Measurements from ENCODE around the gene ENGASE.

ENGASE gene

DNA sequence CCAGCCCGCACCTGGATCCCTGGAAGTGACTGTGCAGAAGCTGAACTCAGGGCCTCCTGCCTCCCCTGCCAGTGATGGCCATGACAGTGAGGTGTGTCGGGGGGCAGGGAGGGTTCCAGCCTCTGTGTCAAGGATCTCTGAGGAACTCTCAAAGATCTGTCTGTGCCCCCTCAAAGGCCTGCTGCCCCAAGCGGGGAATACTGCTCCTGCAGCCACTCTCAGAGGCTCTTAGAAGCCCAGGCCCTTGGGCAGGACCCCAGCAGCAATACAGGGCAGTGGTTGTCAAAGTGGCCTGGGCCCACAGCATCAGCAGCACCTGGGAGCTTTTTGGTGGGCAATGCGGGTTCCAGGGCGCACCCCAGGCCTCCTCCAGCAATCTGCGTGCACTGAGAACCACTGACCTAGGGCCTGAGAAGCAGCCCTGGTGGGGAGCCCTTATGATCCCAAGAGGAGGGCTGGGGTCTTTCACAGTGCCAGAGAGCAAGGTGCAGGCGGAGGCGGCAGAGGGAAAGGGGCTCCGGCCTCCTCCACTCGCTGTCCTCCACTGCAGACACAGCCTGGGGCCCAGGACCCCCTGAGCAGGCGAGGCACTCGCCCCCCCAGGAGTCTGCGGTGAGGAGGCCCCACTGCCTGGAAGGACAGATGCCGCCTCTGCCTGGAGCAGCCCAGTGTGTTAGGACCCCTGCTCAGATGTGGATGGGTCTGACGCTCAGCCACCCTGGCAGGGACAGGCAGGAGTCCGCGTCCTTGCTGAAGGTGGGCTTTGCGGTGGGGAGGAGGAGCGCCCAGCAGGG is 42.1 kb downstream of the ENGASE start:
- no peak for DNase-seq

DNA sequence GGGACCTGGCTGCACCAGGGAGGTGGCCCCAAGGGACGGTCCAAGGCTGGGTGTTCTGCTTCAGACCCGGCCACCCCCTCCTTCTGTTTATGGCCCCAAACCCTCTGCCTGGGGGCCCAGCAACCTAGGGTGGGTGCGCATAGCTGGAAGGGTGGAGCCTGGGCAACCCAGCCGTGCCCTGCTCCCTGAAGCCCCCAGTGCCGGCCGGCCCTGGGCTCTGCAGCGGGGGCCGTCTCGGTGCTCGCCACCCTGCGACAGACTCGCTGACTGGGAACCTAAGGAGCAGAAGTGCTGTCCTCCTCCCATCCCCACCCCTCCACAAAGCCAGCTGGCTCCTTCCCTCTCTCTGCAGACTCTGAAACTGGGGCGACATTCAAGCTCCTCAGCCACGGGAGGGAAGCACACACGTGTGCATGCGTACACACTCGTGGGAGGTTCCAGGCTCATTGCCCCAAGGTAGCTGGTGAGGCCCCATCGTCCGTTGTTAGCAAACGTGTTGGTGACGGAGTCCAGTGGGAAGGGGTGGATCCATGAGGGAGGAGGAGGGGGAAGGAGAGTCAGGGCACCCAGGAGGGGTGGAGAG is 43.4 kb downstream of the ENGASE start:
- no peak for DNase-seq

GRCh38 chr17:79118924-79119323 is 44.3 kb downstream of the ENGASE start:
- no peak for DNase-seq

DNA sequence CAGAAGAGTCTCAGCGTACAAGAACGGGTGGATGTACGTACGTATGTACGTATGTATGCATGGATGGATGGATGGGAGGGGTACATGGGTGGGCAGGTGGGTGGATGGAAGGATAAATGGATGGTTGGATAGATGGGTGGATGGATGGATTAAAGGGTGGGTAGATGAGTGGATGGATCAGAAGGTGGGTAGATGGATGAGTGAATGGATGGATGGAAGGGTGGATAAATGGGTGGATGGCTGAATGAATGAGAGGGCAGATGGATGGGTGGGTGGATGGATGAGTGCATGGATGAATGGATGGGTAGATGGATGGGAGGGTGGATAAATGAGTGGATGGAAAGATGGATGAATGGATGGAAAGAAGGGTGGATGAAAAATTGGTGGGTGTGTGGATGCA is 45.6 kb downstream of the ENGASE start:
- no peak for DNase-seq

- DNase-seq: no peak
Observed at GRCh38 chr17:79123988-79124387, 49.4 kb downstream of the ENGASE start.

DNA sequence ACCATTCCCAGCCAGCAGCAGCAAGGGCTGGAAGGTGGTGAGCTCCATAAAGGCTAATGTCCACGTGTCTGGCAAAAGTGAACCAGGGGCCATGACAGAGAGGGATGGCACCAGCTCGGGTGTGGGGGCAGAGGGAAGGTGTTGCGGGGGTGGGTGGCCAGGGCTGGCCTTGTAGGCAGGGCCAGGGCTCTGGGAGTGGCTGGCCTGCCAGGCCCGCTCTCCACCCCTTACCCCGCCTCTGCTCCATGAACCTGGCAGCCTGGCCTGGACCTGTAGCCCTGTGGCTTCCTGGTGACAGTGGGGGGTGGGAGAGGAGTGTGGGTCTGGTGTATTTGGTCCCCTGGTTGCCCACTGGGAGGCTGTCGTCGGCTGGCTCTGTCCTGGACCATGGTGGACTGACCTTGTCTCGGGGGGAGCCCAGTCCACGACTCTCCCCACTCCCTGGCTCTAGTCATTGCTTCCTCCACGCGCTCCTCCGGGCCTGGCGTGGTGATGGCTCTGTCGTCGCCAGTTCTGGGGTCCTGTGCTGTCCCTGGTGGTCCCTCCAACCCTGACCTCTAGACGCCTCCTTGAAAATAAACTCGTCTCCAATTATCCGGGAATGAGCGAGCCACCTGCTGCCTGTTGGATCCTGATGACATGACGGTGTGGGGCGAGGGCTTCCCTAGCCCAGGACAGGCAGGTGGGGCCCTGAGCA is 50.0 kb downstream of the ENGASE start:
- DNase-seq: no peak

GRCh38 chr17:79125503-79125902 is 50.9 kb downstream of the ENGASE start:
- no peak for DNase-seq

DNA sequence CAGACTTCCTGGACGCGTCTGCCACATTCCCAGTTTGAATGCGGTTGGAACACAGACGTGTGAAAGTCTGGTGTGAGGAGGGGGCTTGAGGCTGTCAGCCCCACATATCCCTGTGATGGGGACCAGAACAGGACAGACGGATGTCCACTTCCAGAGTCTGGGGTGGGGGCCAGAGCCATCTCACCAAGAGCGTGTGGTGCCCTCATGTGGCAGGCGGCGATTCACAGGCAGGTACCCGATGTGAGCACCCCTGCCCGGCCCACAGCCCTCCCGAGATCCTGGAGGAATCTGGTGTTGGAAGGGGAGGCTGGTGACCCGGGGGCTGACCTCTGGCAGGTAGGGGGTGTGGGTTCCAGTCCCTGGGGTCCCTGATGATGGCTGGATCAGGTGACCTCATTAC is 51.5 kb downstream of the ENGASE start:
- no peak for DNase-seq

GRCh38 chr17:79127534-79128135 is 53.0 kb downstream of the ENGASE start:
- no peak for DNase-seq

DNA sequence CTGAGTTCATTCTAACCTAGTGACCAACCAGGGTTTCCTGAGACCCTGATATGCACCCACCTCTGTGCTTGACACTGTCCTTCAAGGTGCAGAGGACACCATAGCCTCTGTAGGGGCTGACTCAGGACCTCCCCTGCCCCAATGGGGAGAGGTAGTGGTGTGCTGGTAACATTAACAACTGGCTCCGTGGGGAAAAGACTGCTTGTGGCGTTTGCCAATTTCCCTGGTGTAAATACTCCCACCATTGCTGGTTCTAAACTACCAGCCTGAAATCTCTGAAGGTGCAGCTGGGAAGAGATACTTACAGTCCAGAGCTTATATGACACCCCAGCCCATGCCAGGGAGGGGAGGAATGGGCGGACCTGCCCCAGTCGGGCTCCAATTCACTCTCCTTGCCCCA is 54.9 kb downstream of the ENGASE start:
- DNase-seq: no peak

- no peak for DNase-seq
Observed at GRCh38 chr17:79130536-79131273, 56.1 kb downstream of the ENGASE start.

DNA sequence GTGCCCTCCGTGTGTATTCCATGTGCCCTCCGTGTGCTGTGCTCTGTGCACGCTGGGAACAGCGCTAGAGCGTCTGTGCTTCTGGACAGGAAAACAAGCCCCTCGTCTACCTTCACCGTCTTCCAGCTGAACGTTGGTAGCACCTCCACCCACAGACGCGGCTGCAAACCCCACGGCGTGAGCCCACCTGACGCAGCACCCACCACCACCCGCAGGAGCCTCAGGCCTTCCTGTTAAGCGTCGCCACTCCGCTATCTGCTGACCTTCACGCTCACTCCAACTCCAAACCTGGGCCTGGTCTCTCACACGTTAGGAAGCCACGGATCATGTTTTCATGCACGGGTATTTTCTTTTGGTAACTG is 56.6 kb downstream of the ENGASE start:
- no peak for DNase-seq

GRCh38 chr17:79131701-79132100 is 57.1 kb downstream of the ENGASE start:
- no peak for DNase-seq

DNA sequence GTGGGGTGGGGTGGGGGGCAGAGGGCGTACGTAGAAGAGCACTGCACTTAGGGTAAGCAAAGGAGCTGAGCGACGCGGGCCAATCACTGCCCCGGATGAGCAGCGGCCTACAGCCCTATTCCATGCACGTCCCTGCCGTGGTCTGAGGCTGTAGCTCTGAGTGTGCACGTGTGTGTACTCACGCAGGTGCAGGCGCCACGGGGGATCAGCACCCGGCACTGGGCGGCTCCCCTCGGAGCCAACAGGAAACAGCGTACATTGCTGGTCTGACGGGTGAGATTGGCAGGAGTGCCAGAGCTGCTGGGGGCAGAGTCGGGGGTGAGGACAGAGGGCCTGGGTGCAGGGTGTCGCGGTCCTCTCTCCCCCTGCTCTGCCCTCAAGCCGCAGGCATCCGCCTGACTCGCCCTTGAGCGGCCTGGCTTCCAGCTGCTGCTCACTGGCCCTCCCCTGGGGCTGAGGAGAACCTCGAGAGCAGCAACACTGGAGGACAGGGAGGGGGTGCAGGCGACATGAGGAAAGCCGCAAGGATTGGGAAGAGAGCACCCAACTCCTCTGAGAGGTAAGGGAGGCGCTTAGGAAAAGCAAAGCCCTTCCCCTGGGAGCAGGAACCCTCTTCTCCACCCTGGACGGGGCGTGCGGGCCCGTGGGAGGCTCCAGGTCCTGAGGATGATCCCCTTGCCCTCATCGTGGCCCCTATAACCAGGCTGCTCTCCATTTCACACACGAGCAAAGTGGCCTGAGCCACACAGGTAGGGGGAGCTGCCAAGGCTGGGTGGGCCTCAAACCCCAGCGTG is 57.8 kb downstream of the ENGASE start:
- DNase-seq: peak; percentile 44

DNA sequence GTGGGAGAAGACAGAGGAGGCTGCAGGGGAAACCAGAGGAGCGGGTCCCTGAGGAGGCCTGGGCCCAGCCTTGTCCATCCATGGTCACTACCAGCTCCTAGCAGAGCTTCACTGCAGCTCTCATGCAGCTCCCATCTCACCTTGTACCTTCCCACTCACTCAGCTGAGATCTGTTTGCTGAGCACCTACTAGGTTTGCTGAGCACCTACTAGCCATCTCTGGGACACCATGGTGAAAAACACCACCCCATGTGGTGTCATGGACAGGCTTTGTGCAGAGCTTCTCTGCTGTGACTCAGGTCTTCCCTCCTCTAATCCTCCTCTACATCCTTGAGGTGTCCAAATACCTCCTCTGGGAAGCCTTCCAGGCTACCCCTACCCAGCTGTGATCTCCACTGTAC is 58.6 kb downstream of the ENGASE start:
- DNase-seq: no peak

GRCh38 chr17:79133985-79134384 is 59.4 kb downstream of the ENGASE start:
- no peak for DNase-seq

DNA sequence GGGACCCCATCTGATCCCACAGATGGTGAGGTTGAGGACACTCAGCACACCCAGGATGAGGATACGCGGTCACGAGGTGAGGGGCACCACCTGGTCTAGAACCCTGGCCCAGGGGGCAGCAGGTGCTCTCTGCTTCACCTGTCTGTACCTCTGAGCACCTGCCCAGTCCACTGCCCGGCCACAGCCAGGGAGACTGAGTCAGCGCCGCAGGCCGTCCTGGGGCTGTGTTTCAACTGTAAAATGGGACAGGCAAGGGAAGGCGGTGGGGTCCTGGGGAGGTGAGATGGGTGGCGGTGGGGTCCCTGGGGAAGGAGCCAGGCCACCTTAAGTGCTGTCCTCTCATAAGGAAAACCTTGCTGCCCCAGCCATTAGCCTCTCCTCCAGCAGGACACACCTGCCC is 60.4 kb downstream of the ENGASE start:
- no peak for DNase-seq

DNA sequence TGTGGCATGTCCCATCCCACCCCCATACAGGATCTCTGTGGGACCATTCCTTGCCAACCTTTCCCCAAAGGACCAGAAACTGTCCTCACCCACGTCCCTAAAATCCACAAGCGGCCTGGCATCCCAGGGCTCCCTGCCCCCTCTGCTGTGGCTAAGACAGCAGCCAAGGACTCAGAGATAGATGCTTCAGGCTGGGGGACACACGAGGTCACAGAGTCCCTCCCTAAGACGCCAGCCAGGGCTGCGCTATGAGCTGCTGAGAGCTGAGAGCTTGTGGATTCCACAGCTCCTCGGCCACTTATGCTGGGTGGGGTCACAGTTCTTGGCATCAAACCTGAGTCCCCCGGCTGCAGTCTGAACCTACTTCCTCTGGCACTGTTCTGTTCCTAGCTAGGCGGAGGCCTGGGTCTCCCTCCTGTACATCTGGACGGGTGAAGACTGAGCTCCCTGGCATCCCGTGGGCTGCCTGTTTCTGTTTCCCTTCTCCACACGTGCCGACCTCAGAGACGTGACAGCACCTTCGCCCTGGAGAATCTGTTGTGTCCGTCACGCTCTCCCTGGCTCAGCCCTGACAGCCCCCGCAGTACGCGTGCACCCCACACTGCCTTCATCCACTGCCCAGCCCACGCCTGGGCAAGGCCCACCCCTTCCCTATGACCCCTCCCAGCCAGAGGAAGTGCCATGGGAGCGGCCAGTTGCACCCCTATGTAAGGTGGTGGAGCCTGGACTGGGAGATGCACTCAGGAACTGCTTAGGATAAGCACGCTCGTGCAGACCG is 61.2 kb downstream of the ENGASE start:
- DNase-seq: no peak
